Type B pancreatic cell (in vitro differentiated cells): Measurements from ENCODE around the gene CSN1S1. TPM values are rescaled to one million over a fixed set of nuclear protein-coding genes. Genes with fewer than 3 reads are reported as not detected.

Experiments used
- DNase-seq: peaks from one replicate; pipeline ENCODE4 v3.0.0; 2021; ENCODE audit warnings: mixed read lengths; ENCODE audit not compliant: unreplicated experiment; ENCODE audit errors: extremely low spot score
- H3K27ac Mint-ChIP-seq: 2 replicates; pipeline ENCODE4 v1.8.0; 2021; ENCODE audit warnings: mild to moderate bottlenecking, mixed read lengths
- H3K27me3 Mint-ChIP-seq: 2 replicates; pipeline ENCODE4 v1.8.0; 2021; ENCODE audit warnings: mixed read lengths
- H3K36me3 Mint-ChIP-seq: 2 replicates; pipeline ENCODE4 v1.8.0; 2021; ENCODE audit warnings: mixed read lengths
- H3K4me1 Mint-ChIP-seq: one replicate; pipeline ENCODE4 v1.8.0; 2021; ENCODE audit warnings: mixed read lengths; ENCODE audit not compliant: unreplicated experiment
- H3K4me3 Mint-ChIP-seq: 2 replicates; pipeline ENCODE4 v1.8.0; 2021; ENCODE audit warnings: mild to moderate bottlenecking, mixed read lengths
- H3K9me3 Mint-ChIP-seq: 2 replicates; pipeline ENCODE4 v1.8.0; 2021; ENCODE audit warnings: mixed read lengths
- total RNA-seq: library from RNA; stranded (reverse); gene quantifications from 2 replicates; pipeline ENCODE4 v1.2.1, GENCODE V29; 2021; ENCODE audit warnings: low replicate concordance
- TF ChIP-seq, protein P1 (sequence below): fragments of 200-600 bp; sonication (generic); conservative IDR thresholded peaks from 2 replicates; pipeline ENCODE4 v1.5.0; 2021; ENCODE audit warnings: antibody characterized with exemption, mild to moderate bottlenecking

CSN1S1 gene
- total RNA-seq, 1 donor from 2014 or later = not detected

DNA sequence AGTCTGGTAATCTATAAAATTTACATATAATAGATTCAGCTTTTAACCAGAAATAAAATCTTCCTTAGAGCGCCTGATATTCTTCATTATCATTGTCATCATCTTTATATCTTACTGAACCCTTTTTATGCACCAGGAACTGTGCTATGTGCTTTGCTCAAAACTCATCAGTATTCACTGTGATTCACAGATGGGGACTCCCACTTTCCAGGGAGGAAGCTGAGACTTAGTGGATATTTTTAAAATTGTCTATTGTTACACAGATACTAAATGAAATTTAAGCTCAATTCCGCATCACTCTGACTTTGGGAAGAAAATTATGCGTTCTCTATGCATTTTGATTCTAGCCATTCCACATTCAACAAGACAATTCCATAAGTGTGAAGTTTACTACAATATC lies 36.1 kb upstream of the CSN1S1 start:
- no peak overlapping the region for H3K27ac Mint-ChIP-seq
- no peak overlapping the region for H3K4me3 Mint-ChIP-seq
- H3K4me1 Mint-ChIP-seq = no peaks in the 10 kb centered on the region
- no peaks in the 10 kb centered on the region for H3K36me3 Mint-ChIP-seq
- no peak for DNase-seq
- TF ChIP-seq, protein P1, sequence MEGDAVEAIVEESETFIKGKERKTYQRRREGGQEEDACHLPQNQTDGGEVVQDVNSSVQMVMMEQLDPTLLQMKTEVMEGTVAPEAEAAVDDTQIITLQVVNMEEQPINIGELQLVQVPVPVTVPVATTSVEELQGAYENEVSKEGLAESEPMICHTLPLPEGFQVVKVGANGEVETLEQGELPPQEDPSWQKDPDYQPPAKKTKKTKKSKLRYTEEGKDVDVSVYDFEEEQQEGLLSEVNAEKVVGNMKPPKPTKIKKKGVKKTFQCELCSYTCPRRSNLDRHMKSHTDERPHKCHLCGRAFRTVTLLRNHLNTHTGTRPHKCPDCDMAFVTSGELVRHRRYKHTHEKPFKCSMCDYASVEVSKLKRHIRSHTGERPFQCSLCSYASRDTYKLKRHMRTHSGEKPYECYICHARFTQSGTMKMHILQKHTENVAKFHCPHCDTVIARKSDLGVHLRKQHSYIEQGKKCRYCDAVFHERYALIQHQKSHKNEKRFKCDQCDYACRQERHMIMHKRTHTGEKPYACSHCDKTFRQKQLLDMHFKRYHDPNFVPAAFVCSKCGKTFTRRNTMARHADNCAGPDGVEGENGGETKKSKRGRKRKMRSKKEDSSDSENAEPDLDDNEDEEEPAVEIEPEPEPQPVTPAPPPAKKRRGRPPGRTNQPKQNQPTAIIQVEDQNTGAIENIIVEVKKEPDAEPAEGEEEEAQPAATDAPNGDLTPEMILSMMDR = no peak
- H3K9me3 Mint-ChIP-seq = no peaks in the 10 kb centered on the region
- H3K27me3 Mint-ChIP-seq = no peaks in the 10 kb centered on the region

GRCh38 chr4:69896530-69897116 lies 34.2 kb upstream of the CSN1S1 start:
- TF ChIP-seq, protein P1 = peak; percentile 75
- Mint-ChIP-seq H3K4me3 (no peak overlapping the region), H3K27ac (no peak overlapping the region), H3K27me3 (no peaks in the 10 kb centered on the region), H3K9me3 (no peaks in the 10 kb centered on the region), H3K4me1 (no peaks in the 10 kb centered on the region), H3K36me3 (no peaks in the 10 kb centered on the region)
- DNase-seq = no peak

DNA sequence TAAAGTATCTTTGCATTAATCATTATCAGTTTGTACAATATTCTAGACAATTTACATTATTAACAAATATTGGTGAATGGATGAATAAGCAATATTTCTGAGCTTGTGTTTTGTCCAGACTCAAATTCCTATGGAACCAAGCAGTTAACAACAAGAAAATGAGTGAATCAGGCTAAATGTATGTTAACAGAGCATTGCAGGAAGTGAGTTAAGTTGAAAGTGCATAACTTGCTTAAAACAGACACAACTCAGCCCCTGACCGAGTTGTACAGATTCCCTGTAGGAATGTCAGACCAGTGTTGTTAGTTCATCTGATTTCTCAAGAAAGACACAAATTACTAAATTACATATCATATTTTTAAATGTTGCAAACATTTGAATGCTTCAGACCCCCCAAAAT lies 23.7 kb upstream of the CSN1S1 start:
- H3K27ac Mint-ChIP-seq = no peak overlapping the region
- peaks cover 3% of the 10 kb centered on the region for H3K36me3 Mint-ChIP-seq
- no peak overlapping the region for H3K4me3 Mint-ChIP-seq
- no peak for DNase-seq
- H3K9me3 Mint-ChIP-seq = peaks cover 8% of the 10 kb centered on the region
- no peaks in the 10 kb centered on the region for H3K27me3 Mint-ChIP-seq
- TF ChIP-seq, protein P1 = no peak
- no peaks in the 10 kb centered on the region for H3K4me1 Mint-ChIP-seq

- Mint-ChIP-seq H3K4me3 (no peak overlapping the region), H3K4me1 (no peaks in the 10 kb centered on the region), H3K27me3 (no peaks in the 10 kb centered on the region), H3K36me3 (no peaks in the 10 kb centered on the region), H3K27ac (no peak overlapping the region), H3K9me3 (peaks cover 3% of the 10 kb centered on the region)
- DNase-seq = no peak
- TF ChIP-seq, protein P1 = no peak
These were observed 21.7 kb upstream of the CSN1S1 start for GRCh38 chr4:69909195-69909594.

- Mint-ChIP-seq H3K4me1 (no peaks in the 10 kb centered on the region), H3K36me3 (no peaks in the 10 kb centered on the region), H3K4me3 (no peak overlapping the region), H3K27me3 (no peaks in the 10 kb centered on the region), H3K27ac (no peak overlapping the region), H3K9me3 (no peaks in the 10 kb centered on the region)
- TF ChIP-seq, protein P1 = no peak
- DNase-seq = no peak
These were observed 20.7 kb upstream of the CSN1S1 start for GRCh38 chr4:69910016-69910782.
